ENCODE measurements around the gene TARBP1. TPM values are rescaled to one million over a fixed set of nuclear protein-coding genes. Genes with fewer than 3 reads are reported as not detected.
"Not testable (repeated sequence)": the region's sequence is repeated elsewhere in the genome, so short reads cannot be mapped to it uniquely, and the experiment has no call there.

The TARBP1 gene
- total and polyA plus RNA-seq, 2 experiments from 2014 or later = 12.8 to 22.9 TPM

DNA sequence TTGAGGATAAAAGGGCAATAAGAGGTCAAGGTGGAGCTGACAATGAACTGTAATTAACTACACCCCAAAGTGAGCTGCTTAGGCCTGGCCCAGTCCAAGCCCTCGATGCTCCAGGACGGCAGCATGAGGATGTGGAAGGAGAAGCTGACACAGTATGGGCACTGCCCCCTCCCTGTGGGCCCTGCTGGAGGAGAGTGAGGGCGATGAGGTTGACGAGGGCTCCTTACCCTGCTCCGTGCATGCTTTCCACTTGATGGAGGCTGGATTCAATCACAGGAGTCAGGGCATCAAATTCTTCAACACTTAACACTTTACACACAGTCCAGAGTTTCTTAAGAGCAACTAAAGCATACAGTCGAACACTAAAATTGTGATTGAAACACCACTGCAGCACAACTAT, 73.3 kb downstream of the TARBP1 start:
- Histone ChIP-seq H4K20me1 (ENCODE audit: insufficient read depth, poor library complexity, severe bottlenecking) (no peaks in the 10 kb centered on the region), H3K27ac (no peak overlapping the region), H3K79me2 (no peaks in the 10 kb centered on the region), H3K36me3 (replicated peaks; ENCODE audit: insufficient read depth, low read depth) (no peaks in the 10 kb centered on the region), H3K4me1 (ENCODE audit: insufficient read depth) (no peaks in the 10 kb centered on the region), H3K27me3 (no peaks in the 10 kb centered on the region), H3K9me2 (replicated peaks; ENCODE audit: insufficient read depth) (no peaks in the 10 kb centered on the region), H3K9me3 (ENCODE audit: low read depth) (no peaks in the 10 kb centered on the region), H3K4me3 (no peak overlapping the region), H2AFZ (no peak overlapping the region), H3K4me2 (no peak overlapping the region)
- DNase-seq (ENCODE audit: low spot score) = no peak
- 76% methylated on average over 6 of the region's 6 CpGs for WGBS (ENCODE audit: low lambda C conversion rate, missing lambda C conversion rate)
- TF ChIP-seq CTCF (IDR thresholded peaks at IDR 0.05; ENCODE audit: poor library complexity) = no peak
- TF ChIP-seq EZH2phosphoT487 (IDR thresholded peaks at IDR 0.05; ENCODE audit: low read depth, severe bottlenecking, unreplicated experiment) = no peak
- TF ChIP-seq EZH2 (IDR thresholded peaks at IDR 0.05; ENCODE audit: borderline replicate concordance) = no peak

DNA sequence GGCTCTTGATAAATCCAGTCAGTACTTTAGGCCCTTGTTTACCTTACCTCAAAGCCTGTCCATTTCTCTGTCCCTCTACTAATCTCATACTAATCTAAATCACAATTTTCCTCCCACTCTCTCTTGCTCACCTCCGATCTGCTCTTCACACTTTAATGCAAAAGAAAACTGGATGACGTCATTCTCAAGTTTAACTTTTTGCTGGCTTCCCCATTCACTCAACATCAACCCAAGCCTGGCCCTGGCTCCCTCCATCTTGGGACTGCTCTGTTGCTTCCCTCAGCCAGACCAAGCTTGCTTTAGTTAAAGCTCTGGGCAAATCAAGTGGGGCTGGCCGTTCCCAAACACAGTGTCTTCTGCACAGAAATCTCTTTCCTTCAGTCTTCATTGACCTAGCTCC, 76.0 kb downstream of the TARBP1 start:
- no peak overlapping the region for H3K4me3 ChIP-seq
- DNase-seq (ENCODE audit: low spot score) = no peak
- H3K4me2 ChIP-seq = no peak overlapping the region
- H3K9me3 ChIP-seq (ENCODE audit: low read depth) = no peaks in the 10 kb centered on the region
- no peaks in the 10 kb centered on the region for H4K20me1 ChIP-seq (ENCODE audit: insufficient read depth, poor library complexity, severe bottlenecking)
- H3K9me2 ChIP-seq (replicated peaks; ENCODE audit: insufficient read depth) = no peaks in the 10 kb centered on the region
- TF ChIP-seq EZH2phosphoT487 (IDR thresholded peaks at IDR 0.05; ENCODE audit: low read depth, severe bottlenecking, unreplicated experiment) (no peak), CTCF (IDR thresholded peaks at IDR 0.05; ENCODE audit: poor library complexity) (no peak), EZH2 (IDR thresholded peaks at IDR 0.05; ENCODE audit: borderline replicate concordance) (no peak)
- 83% methylated on average over 3 of the region's 3 CpGs for WGBS (ENCODE audit: low lambda C conversion rate, missing lambda C conversion rate)
- no peaks in the 10 kb centered on the region for H3K4me1 ChIP-seq (ENCODE audit: insufficient read depth)
- no peak overlapping the region for H3K27ac ChIP-seq
- no peaks in the 10 kb centered on the region for H3K79me2 ChIP-seq
- H3K36me3 ChIP-seq (replicated peaks; ENCODE audit: insufficient read depth, low read depth) = no peaks in the 10 kb centered on the region
- H2AFZ ChIP-seq = no peak overlapping the region
- no peaks in the 10 kb centered on the region for H3K27me3 ChIP-seq

GRCh38 chr1:234401658-234402057, 77.3 kb downstream of the TARBP1 start:
- Histone ChIP-seq H3K27me3 (no peaks in the 10 kb centered on the region), H3K79me2 (no peaks in the 10 kb centered on the region), H4K20me1 (ENCODE audit: insufficient read depth, poor library complexity, severe bottlenecking) (no peaks in the 10 kb centered on the region), H3K27ac (no peak overlapping the region), H3K4me1 (ENCODE audit: insufficient read depth) (no peaks in the 10 kb centered on the region), H3K9me2 (replicated peaks; ENCODE audit: insufficient read depth) (no peaks in the 10 kb centered on the region), H2AFZ (no peak overlapping the region), H3K4me3 (no peak overlapping the region), H3K9me3 (ENCODE audit: low read depth) (no peaks in the 10 kb centered on the region), H3K4me2 (no peak overlapping the region), H3K36me3 (replicated peaks; ENCODE audit: insufficient read depth, low read depth) (no peaks in the 10 kb centered on the region)
- TF ChIP-seq EZH2phosphoT487 (IDR thresholded peaks at IDR 0.05; ENCODE audit: low read depth, severe bottlenecking, unreplicated experiment) (no peak), EZH2 (IDR thresholded peaks at IDR 0.05; ENCODE audit: borderline replicate concordance) (no peak), CTCF (IDR thresholded peaks at IDR 0.05; ENCODE audit: poor library complexity) (no peak)
- no peak for DNase-seq (ENCODE audit: low spot score)
- 99% methylated on average over 3 of the region's 3 CpGs for WGBS (ENCODE audit: low lambda C conversion rate, missing lambda C conversion rate)

DNA sequence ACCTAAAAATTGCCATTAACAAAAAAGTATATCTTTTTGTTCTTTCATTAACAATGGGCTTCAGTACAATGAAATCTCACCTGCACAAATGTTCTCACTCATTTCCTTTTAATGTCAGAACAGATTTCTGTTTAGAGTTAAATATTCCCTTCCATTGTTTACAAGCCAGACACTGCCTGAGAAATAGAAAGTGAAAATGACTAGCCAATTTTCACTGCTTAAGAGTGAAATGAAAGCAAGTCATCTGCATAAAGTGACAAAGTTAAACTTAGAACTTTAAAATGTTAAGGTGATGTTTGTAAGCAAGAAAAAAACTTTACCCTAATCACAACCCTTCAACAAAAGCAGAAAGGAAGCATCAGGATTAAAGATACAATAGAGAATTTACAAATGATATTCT, 78.2 kb downstream of the TARBP1 start:
- Histone ChIP-seq H3K4me3 (no peak overlapping the region), H4K20me1 (ENCODE audit: insufficient read depth, poor library complexity, severe bottlenecking) (no peaks in the 10 kb centered on the region), H3K27ac (no peak overlapping the region), H3K4me1 (ENCODE audit: insufficient read depth) (no peaks in the 10 kb centered on the region), H2AFZ (no peak overlapping the region), H3K9me2 (replicated peaks; ENCODE audit: insufficient read depth) (no peaks in the 10 kb centered on the region), H3K27me3 (no peaks in the 10 kb centered on the region), H3K79me2 (no peaks in the 10 kb centered on the region), H3K9me3 (ENCODE audit: low read depth) (no peaks in the 10 kb centered on the region), H3K36me3 (replicated peaks; ENCODE audit: insufficient read depth, low read depth) (no peaks in the 10 kb centered on the region), H3K4me2 (no peak overlapping the region)
- DNase-seq (ENCODE audit: low spot score) = no peak
- TF ChIP-seq CTCF (IDR thresholded peaks at IDR 0.05; ENCODE audit: poor library complexity) = no peak
- TF ChIP-seq EZH2 (IDR thresholded peaks at IDR 0.05; ENCODE audit: borderline replicate concordance) = no peak
- no peak for TF ChIP-seq EZH2phosphoT487 (IDR thresholded peaks at IDR 0.05; ENCODE audit: low read depth, severe bottlenecking, unreplicated experiment)

- 93% methylated on average over 5 of the region's 6 CpGs for WGBS (ENCODE audit: low lambda C conversion rate, missing lambda C conversion rate)
These were observed 79.5 kb downstream of the TARBP1 start for GRCh38 chr1:234399515-234399914.

More at GRCh38 chr1:234399515-234399914, 79.5 kb downstream of the TARBP1 start:
- H3K27ac ChIP-seq; H3K36me3 ChIP-seq (replicated peaks; ENCODE audit: insufficient read depth, low read depth); H3K9me2 ChIP-seq (replicated peaks; ENCODE audit: insufficient read depth); H3K4me2 ChIP-seq; H2AFZ ChIP-seq; H3K4me3 ChIP-seq; H3K9me3 ChIP-seq (ENCODE audit: low read depth); H3K79me2 ChIP-seq; H3K4me1 ChIP-seq (ENCODE audit: insufficient read depth); H4K20me1 ChIP-seq (ENCODE audit: insufficient read depth, poor library complexity, severe bottlenecking); H3K27me3 ChIP-seq; DNase-seq (ENCODE audit: low spot score): not testable (repeated sequence)
